ENCODE data around the gene SPATC1L. TPM values are rescaled to one million over a fixed set of nuclear protein-coding genes. Genes with fewer than 3 reads are reported as not detected.

Gene SPATC1L
- total RNA-seq, 6 donors from 2014 or later: 0.91 to 22.0 (median 7.2) TPM

- TF ChIP-seq EP300 (IDR thresholded peaks at IDR 0.05): no peak
- no peak for TF ChIP-seq CTCF (IDR thresholded peaks at IDR 0.05)
- TF ChIP-seq POLR2AphosphoS5 (IDR thresholded peaks at IDR 0.05): no peak
- TF ChIP-seq POLR2A (IDR thresholded peaks at IDR 0.05): no peak
- no peaks in the 10 kb centered on the region for H3K36me3 ChIP-seq
- no peaks in the 10 kb centered on the region for H3K27me3 ChIP-seq
- no peaks in the 10 kb centered on the region for H3K9me3 ChIP-seq
- ATAC-seq (ENCODE audit: low FRiP score in 2 of 2) (no peak), DNase-seq (peak in 1 of 2 donors; percentile 59)
- H3K4me1 ChIP-seq: no peaks in the 10 kb centered on the region
- 79 to 91% methylated on average over 15 to 18 of the region's 22 CpGs for WGBS, 2 donors
- no peak overlapping the region for H3K4me3 ChIP-seq
- no peak overlapping the region for H3K27ac ChIP-seq
These were observed 47.4 kb downstream of the SPATC1L start for GRCh38 chr21:46136739-46137349.

GRCh38 chr21:46135782-46136395, 48.4 kb downstream of the SPATC1L start:
- H3K36me3 ChIP-seq: no peaks in the 10 kb centered on the region
- H3K4me1 ChIP-seq: no peaks in the 10 kb centered on the region
- TF ChIP-seq POLR2A (IDR thresholded peaks at IDR 0.05) (no peak), EP300 (IDR thresholded peaks at IDR 0.05) (no peak), CTCF (IDR thresholded peaks at IDR 0.05) (no peak), POLR2AphosphoS5 (IDR thresholded peaks at IDR 0.05) (no peak)
- H3K9me3 ChIP-seq: no peaks in the 10 kb centered on the region
- no peak for DNase-seq
- no peak overlapping the region for H3K4me3 ChIP-seq
- no peaks in the 10 kb centered on the region for H3K27me3 ChIP-seq
- no peak for ATAC-seq (ENCODE audit: low FRiP score in 2 of 2)
- no peak overlapping the region for H3K27ac ChIP-seq
- WGBS, 2 donors: 66 to 90% methylated on average over 1 to 5 of the region's 7 CpGs

GRCh38 chr21:46131838-46132651, 52.2 kb downstream of the SPATC1L start:
- Histone ChIP-seq H3K4me3 (no peak overlapping the region), H3K4me1 (no peaks in the 10 kb centered on the region), H3K27ac (no peak overlapping the region), H3K36me3 (peaks cover 0 to 15% (median 5%) of the 10 kb centered on the region in 4 donors), H3K9me3 (no peaks in the 10 kb centered on the region), H3K27me3 (no peaks in the 10 kb centered on the region)
- 97% methylated on average over 25 to 79 of the region's 85 CpGs for WGBS, 2 donors
- TF ChIP-seq CTCF (IDR thresholded peaks at IDR 0.05) (no peak), EP300 (IDR thresholded peaks at IDR 0.05) (no peak), POLR2A (IDR thresholded peaks at IDR 0.05) (no peak), POLR2AphosphoS5 (IDR thresholded peaks at IDR 0.05) (no peak)
- ATAC-seq (ENCODE audit: low FRiP score in 2 of 2) (no peak), DNase-seq (peak in 1 of 2 donors; percentile 86)

GRCh38 chr21:46131588-46131837, 52.7 kb downstream of the SPATC1L start:
- no peak for DNase-seq
- Histone ChIP-seq H3K4me1 (no peaks in the 10 kb centered on the region), H3K9me3 (no peaks in the 10 kb centered on the region), H3K27ac (no peak overlapping the region), H3K4me3 (no peak overlapping the region), H3K27me3 (no peaks in the 10 kb centered on the region), H3K36me3 (peaks cover 0 to 21% (median 8%) of the 10 kb centered on the region in 4 donors)
- 83% methylated on average over 2 of the region's 4 CpGs; no CpG with 5 or more reads in 1 of the 2 donors for WGBS, 2 donors
- TF ChIP-seq EP300 (IDR thresholded peaks at IDR 0.05) (no peak), CTCF (IDR thresholded peaks at IDR 0.05) (no peak), POLR2AphosphoS5 (IDR thresholded peaks at IDR 0.05) (no peak)
- no peak for ATAC-seq (ENCODE audit: low FRiP score in 2 of 2)

All from upper lobe of left lung (tissue), 6 donors.